UCSD-AML1 (cell line): ENCODE data around the gene ZNF488.
"Not testable (repeated sequence)": the region's sequence is repeated elsewhere in the genome, so short reads cannot be mapped to it uniquely, and the experiment has no call there.

Experiments
- DNase-seq: peaks from one replicate; lab custom pipeline; 2025; ENCODE audit not compliant: unreplicated experiment; lab: John Stamatoyannopoulos, UW

Gene ZNF488

GRCh38 chr10:47410271-47410670 is 26.2 kb upstream of the ZNF488 start:
- no peak for DNase-seq

- no peak for DNase-seq
Observed at GRCh38 chr10:47409866-47410256, 25.8 kb upstream of the ZNF488 start.

- DNase-seq, result no peak
Observed at GRCh38 chr10:47409171-47409865, 25.2 kb upstream of the ZNF488 start.

GRCh38 chr10:47408606-47409005 is 24.5 kb upstream of the ZNF488 start:
- DNase-seq, result no peak

- DNase-seq, result no peak
Observed at GRCh38 chr10:47406870-47407691, 23.0 kb upstream of the ZNF488 start.

- no peak for DNase-seq
Observed at GRCh38 chr10:47406548-47406869, 22.4 kb upstream of the ZNF488 start.

- no peak for DNase-seq
Observed at GRCh38 chr10:47405857-47406547, 21.9 kb upstream of the ZNF488 start.

GRCh38 chr10:47404937-47405336 is 20.8 kb upstream of the ZNF488 start:
- DNase-seq, result no peak

GRCh38 chr10:47404446-47404845 is 20.4 kb upstream of the ZNF488 start:
- no peak for DNase-seq

GRCh38 chr10:47403446-47404318 is 19.6 kb upstream of the ZNF488 start:
- no peak for DNase-seq

- no peak for DNase-seq
Observed at GRCh38 chr10:47402641-47403301, 18.7 kb upstream of the ZNF488 start.

- no peak for DNase-seq
Observed at GRCh38 chr10:47401874-47402640, 18.0 kb upstream of the ZNF488 start.

- DNase-seq, result no peak
Observed at GRCh38 chr10:47401210-47401609, 17.1 kb upstream of the ZNF488 start.

GRCh38 chr10:47400786-47401185 is 16.7 kb upstream of the ZNF488 start:
- no peak for DNase-seq

- no peak for DNase-seq
Observed at GRCh38 chr10:47400251-47400650, 16.2 kb upstream of the ZNF488 start.

- DNase-seq, result no peak
Observed at GRCh38 chr10:47397256-47397655, 13.2 kb upstream of the ZNF488 start.

- DNase-seq, result no peak
Observed at GRCh38 chr10:47396311-47396717, 12.2 kb upstream of the ZNF488 start.

GRCh38 chr10:47389619-47390018 is 5.5 kb upstream of the ZNF488 start:
- DNase-seq, result no peak

GRCh38 chr10:47388879-47389278 is 4.8 kb upstream of the ZNF488 start:
- DNase-seq, result no peak

GRCh38 chr10:47386104-47386503 is 2.0 kb upstream of the ZNF488 start:
- not testable (repeated sequence) for DNase-seq
